Fibroblast of lung (primary cell): ENCODE results near the gene SIRT2. TPM values are rescaled to one million over a fixed set of nuclear protein-coding genes. Genes with fewer than 3 reads are reported as not detected.

Experiments
- DNase-seq, 2 donors: peaks; one replicate each; pipeline versions ENCODE4 v3.0.0 to v3.0.0-alpha.2; 2010; ENCODE audit warnings: low read depth in 2 of 2
- H2AFZ ChIP-seq: 2 replicates; pipeline ENCODE4 v1.5.1; 2012; ENCODE audit warnings: low read length, control low read depth, inconsistent platforms
- H3K27ac ChIP-seq: 2 replicates; pipeline ENCODE4 v1.5.1; 2011; ENCODE audit warnings: low read length, control low read depth; ENCODE audit not compliant: insufficient read depth
- H3K27me3 ChIP-seq: 2 replicates; pipeline ENCODE4 v1.5.1; 2011; ENCODE audit warnings: mild to moderate bottlenecking, low read length; ENCODE audit not compliant: control insufficient read depth, insufficient read depth
- H3K36me3 ChIP-seq: 2 replicates; pipeline ENCODE4 v1.5.1; 2011; ENCODE audit warnings: low read length; ENCODE audit not compliant: control insufficient read depth, insufficient read depth
- H3K4me1 ChIP-seq: 2 replicates; pipeline ENCODE4 v1.5.1; 2011; ENCODE audit warnings: low read length; ENCODE audit not compliant: control insufficient read depth, insufficient read depth; ENCODE audit errors: extremely low read depth
- H3K4me2 ChIP-seq: 2 replicates; pipeline ENCODE4 v1.5.1; 2011; ENCODE audit warnings: low read length, control low read depth; ENCODE audit not compliant: insufficient read depth; ENCODE audit errors: extremely low read depth
- H3K4me3 ChIP-seq, 4 experiments: fragments of 200-600 bp in 1 of 4; sonication (generic) in 1 of 4; replicated peaks in 1 of 4; 2 replicates each; pipeline ENCODE4 v1.5.1; 2011 to 2016; ENCODE audit warnings: low read length in 4 of 4, low read depth in 3 of 4, mild to moderate bottlenecking in 3 of 4, control low read depth in 2 of 4, inconsistent platforms in 1 of 4, mixed read lengths in 1 of 4; ENCODE audit not compliant: insufficient read depth in 1 of 4; ENCODE audit errors: control extremely low read depth in 1 of 4
- H3K79me2 ChIP-seq: 2 replicates; pipeline ENCODE4 v1.5.1; 2012; ENCODE audit warnings: mild to moderate bottlenecking, low read length, inconsistent platforms; ENCODE audit not compliant: control insufficient read depth, insufficient read depth
- H3K9ac ChIP-seq: 2 replicates; pipeline ENCODE4 v1.5.1; 2011; ENCODE audit warnings: mild to moderate bottlenecking, low read length, control low read depth; ENCODE audit not compliant: insufficient read depth
- H3K9me3 ChIP-seq: 2 replicates; pipeline ENCODE4 v1.5.1; 2012; ENCODE audit warnings: low read depth, low read length; ENCODE audit not compliant: control insufficient read depth, insufficient read depth
- H4K20me1 ChIP-seq: 2 replicates; pipeline ENCODE4 v1.5.1; 2011; ENCODE audit warnings: low read length; ENCODE audit not compliant: control insufficient read depth, insufficient read depth; ENCODE audit errors: extremely low read depth
- CTCF ChIP-seq, 2 donors: IDR thresholded peaks in 1 of 2; conservative IDR thresholded peaks in 1 of 2; 1 replicate in 1 of 2; 2 replicates in 1 of 2; pipeline ENCODE4 v1.5.1; 2011 to 2012; ENCODE audit warnings: low read length in 2 of 2, control low read depth in 1 of 2, inconsistent platforms in 1 of 2, low read depth in 1 of 2, mild to moderate bottlenecking in 1 of 2
- EZH2 ChIP-seq: IDR thresholded peaks from 2 replicates; pipeline ENCODE4 v1.5.1; 2012; ENCODE audit warnings: low read length, control low read depth, mild to moderate bottlenecking; ENCODE audit errors: missing control alignments
- polyA plus RNA-seq, 2 donors: library from polyadenylated mRNA; depleted of rRNA in 1 of 2; stranded (reverse) in 1 of 2; unstranded in 1 of 2; fragments of >200 nt; gene quantifications; 2 replicates each; pipeline ENCODE4 v1.2.1, GENCODE V29; 2011 to 2012; ENCODE audit warnings: missing spikeins in 1 of 2
- total RNA-seq: library from RNA; depleted of rRNA; stranded (reverse); fragments of >200 nt; gene quantifications from 2 replicates; pipeline ENCODE4 v1.2.1, GENCODE V29; 2014

The SIRT2 gene
- total and polyA plus RNA-seq, 2 donors (not counting 1 experiment from before 2014, with no cell fraction given) = 38.7 to 51.7 TPM

GRCh38 chr19:38912600-38913514 is 13.4 kb upstream of the SIRT2 start:
- no peak overlapping the region for H3K4me2 ChIP-seq
- no peaks in the 10 kb centered on the region for H3K79me2 ChIP-seq
- H3K9ac ChIP-seq = no peak overlapping the region
- no peak overlapping the region for H2AFZ ChIP-seq
- no peaks in the 10 kb centered on the region for H3K4me1 ChIP-seq
- peaks cover 3% of the 10 kb centered on the region for H3K27me3 ChIP-seq
- no peaks in the 10 kb centered on the region for H4K20me1 ChIP-seq
- H3K27ac ChIP-seq = no peak overlapping the region
- H3K9me3 ChIP-seq = no peaks in the 10 kb centered on the region
- DNase-seq = no peak
- TF ChIP-seq EZH2 (no peak), CTCF (conservative IDR thresholded peaks at IDR 0.05 in 1 of 2, IDR thresholded peaks at IDR 0.05 in 1 of 2; ENCODE audit: low read depth in 1 of 2, low read length in 2 of 2) (no peak)
- H3K4me3 ChIP-seq = no peak overlapping the region
- H3K36me3 ChIP-seq = no peaks in the 10 kb centered on the region

DNA sequence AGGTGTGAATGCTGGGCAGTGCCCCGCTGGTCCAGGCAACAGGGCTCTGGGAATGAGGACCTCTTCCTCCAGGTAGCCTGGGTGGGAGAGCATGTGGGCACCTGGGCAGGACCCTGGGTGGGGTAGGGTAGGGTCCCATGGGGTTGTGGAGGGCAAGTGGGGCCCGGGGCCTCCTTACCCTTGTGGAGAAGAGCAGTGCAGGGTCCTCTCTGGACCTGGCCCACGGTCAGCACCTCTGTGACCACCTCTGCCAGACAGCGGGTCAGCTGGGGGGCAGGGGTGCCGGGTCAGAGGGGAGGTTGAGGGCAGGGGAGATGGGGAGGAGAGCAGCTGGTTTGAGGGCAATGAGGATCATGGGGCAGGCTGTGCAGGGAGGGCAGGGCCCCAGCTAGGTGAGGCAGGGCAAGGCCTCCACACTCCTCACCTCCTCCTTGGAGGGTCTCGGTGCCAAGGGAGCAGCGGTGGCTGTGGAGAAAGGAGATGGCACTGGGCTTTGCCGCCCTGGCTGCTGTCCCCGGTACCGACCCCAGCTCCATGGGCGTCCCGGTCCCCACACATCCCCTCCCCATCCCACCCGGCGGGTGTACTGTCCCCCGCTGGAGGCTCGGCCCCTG is 12.1 kb upstream of the SIRT2 start:
- Histone ChIP-seq H3K4me3 (no peak overlapping the region), H3K9ac (no peak overlapping the region), H4K20me1 (no peaks in the 10 kb centered on the region), H3K4me1 (no peaks in the 10 kb centered on the region), H3K27ac (no peak overlapping the region), H3K4me2 (no peak overlapping the region), H3K27me3 (peaks cover 3% of the 10 kb centered on the region), H3K79me2 (no peaks in the 10 kb centered on the region), H2AFZ (no peak overlapping the region), H3K9me3 (no peaks in the 10 kb centered on the region), H3K36me3 (peaks cover 2% of the 10 kb centered on the region)
- TF ChIP-seq EZH2 (no peak), CTCF (conservative IDR thresholded peaks at IDR 0.05 in 1 of 2, IDR thresholded peaks at IDR 0.05 in 1 of 2; ENCODE audit: low read depth in 1 of 2, low read length in 2 of 2) (no peak)
- DNase-seq = no peak

- no peaks in the 10 kb centered on the region for H4K20me1 ChIP-seq
- DNase-seq = no peak
Measured at GRCh38 chr19:38910488-38910887, 11.1 kb upstream of the SIRT2 start.

More at GRCh38 chr19:38910488-38910887, 11.1 kb upstream of the SIRT2 start:
- H2AFZ ChIP-seq = no peak overlapping the region
- H3K79me2 ChIP-seq = no peaks in the 10 kb centered on the region
- H3K9ac ChIP-seq = no peak overlapping the region
- H3K4me2 ChIP-seq = no peak overlapping the region
- TF ChIP-seq CTCF (conservative IDR thresholded peaks at IDR 0.05 in 1 of 2, IDR thresholded peaks at IDR 0.05 in 1 of 2; ENCODE audit: low read depth in 1 of 2, low read length in 2 of 2) (no peak), EZH2 (no peak)
- H3K27me3 ChIP-seq = peaks cover 3% of the 10 kb centered on the region
- no peaks in the 10 kb centered on the region for H3K4me1 ChIP-seq
- H3K27ac ChIP-seq = no peak overlapping the region
- peaks cover 2% of the 10 kb centered on the region for H3K36me3 ChIP-seq
- no peak overlapping the region for H3K4me3 ChIP-seq
- H3K9me3 ChIP-seq = no peaks in the 10 kb centered on the region
